ENCODE data around the gene DNAH5.

DNA sequence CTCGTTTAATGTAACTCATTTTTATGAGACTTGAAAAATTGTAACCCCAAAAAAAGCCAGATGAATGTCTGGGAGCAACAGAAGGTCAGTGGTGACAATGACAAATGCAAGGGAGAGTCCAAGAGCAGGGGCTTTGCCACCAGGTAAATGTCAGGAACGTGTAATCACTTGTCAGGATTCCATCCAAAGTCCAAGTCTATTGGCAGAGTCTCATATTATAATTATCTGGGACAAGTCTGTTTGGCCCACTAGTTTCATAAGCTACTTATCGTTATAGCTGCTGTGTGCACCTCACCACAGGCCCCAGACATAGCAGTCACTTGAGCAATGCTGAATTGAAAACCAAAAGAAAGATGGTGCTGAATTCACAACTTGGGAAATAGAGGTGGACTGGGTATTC lies 180.8 kb downstream of the DNAH5 start:
- TF ChIP-seq, protein P1, sequence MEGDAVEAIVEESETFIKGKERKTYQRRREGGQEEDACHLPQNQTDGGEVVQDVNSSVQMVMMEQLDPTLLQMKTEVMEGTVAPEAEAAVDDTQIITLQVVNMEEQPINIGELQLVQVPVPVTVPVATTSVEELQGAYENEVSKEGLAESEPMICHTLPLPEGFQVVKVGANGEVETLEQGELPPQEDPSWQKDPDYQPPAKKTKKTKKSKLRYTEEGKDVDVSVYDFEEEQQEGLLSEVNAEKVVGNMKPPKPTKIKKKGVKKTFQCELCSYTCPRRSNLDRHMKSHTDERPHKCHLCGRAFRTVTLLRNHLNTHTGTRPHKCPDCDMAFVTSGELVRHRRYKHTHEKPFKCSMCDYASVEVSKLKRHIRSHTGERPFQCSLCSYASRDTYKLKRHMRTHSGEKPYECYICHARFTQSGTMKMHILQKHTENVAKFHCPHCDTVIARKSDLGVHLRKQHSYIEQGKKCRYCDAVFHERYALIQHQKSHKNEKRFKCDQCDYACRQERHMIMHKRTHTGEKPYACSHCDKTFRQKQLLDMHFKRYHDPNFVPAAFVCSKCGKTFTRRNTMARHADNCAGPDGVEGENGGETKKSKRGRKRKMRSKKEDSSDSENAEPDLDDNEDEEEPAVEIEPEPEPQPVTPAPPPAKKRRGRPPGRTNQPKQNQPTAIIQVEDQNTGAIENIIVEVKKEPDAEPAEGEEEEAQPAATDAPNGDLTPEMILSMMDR (IDR thresholded peaks at IDR 0.05), result no peak
- TF ChIP-seq POLR2A (IDR thresholded peaks at IDR 0.05), result no peak

Data from right lobe of liver (tissue), 4 donors.